Stimulated activated CD8-positive, alpha-beta memory T cell treated with anti-CD3 and anti-CD28 coated beads, Interleukin-15, amount 100 ng/mL, for 1 hour (primary cell): ENCODE data around the gene SLC25A28.

Experiments
- DNase-seq: peaks from one replicate; pipeline ENCODE4 v3.0.0-alpha.2; 2020; ENCODE audit warnings: low read depth

Gene SLC25A28

DNA sequence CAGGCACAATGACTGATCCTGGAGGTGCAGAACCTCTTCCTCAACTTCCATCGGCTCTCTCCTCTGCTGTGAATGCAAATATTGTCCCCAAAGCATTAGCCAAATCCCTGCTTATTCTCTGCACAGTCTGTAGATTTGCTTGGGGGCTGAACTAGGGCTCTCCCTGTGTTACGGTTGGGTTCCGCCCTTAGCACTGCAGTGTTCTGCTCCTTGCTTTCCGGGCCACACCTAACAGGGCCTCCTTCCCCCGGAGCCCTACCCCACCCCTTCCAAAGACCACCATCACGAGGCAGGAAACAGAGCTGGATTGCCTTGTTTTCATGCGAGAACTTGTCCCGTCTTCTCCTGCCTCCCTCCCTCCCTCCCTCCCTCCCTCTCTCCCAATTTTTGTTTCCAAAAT lies 36.6 kb downstream of the SLC25A28 start:
- DNase-seq, result no peak

GRCh38 chr10:99582255-99582770 lies 37.9 kb downstream of the SLC25A28 start:
- DNase-seq, result no peak

DNA sequence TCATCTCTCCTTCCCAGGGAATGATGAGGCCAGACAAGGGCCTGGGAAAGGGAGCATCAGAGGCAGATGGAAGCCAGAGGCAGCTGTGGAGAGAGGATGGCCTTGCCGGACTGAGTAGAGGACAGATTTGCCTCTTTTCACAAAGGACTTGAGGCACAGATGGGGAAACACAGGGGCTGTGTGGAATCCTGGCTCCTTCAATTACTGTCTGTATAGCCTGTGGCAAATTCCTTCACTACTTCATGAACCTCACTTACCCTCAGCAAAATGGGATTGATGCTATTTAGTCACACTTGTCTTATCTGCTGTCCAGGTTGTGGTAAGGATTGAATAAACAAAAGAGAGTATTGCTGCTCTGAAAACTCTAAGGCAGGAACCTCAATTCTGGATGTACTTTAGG lies 40.3 kb downstream of the SLC25A28 start:
- no peak for DNase-seq

- no peak for DNase-seq
Measured at GRCh38 chr10:99573790-99574189, 46.4 kb downstream of the SLC25A28 start.

- no peak for DNase-seq
Measured at GRCh38 chr10:99571816-99572215, 48.4 kb downstream of the SLC25A28 start.

GRCh38 chr10:99569961-99570360 lies 50.3 kb downstream of the SLC25A28 start:
- no peak for DNase-seq

GRCh38 chr10:99569253-99569939 lies 50.8 kb downstream of the SLC25A28 start:
- DNase-seq, result no peak

DNA sequence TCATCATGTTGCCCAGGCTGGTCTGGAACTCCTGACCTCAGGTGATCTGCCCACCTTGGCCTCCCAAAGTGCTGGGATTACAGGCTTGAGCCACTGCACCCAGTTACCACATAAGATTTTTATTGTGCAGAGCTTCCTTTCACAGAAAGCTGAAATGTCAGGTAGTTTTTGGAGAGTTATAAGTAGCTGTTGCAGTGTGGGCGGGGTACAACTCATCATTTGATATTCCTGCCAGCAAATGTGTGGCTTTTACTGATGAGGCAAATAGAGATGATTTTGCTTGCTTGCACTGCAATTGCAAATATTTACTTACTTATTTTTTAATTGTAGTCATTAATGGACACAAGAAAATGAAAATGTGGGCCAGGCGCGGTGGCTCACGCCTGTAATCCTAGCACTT lies 55.1 kb downstream of the SLC25A28 start:
- DNase-seq, result no peak

- DNase-seq, result no peak
Measured at GRCh38 chr10:99564361-99564760, 55.9 kb downstream of the SLC25A28 start.

GRCh38 chr10:99562631-99563030 lies 57.6 kb downstream of the SLC25A28 start:
- no peak for DNase-seq
